ENCODE results near the gene AHRR. TPM values are rescaled to one million over a fixed set of nuclear protein-coding genes. Genes with fewer than 3 reads are reported as not detected.

Gene AHRR
- total and polyA plus RNA-seq, 7 experiments from 2014 or later: 0.56 to 23.5 (median 1.2) TPM; not detected in 1

- intact Hi-C loops (cut with micrococcal nuclease): no loop called here
- no peak for ATAC-seq
- CTCF ChIA-PET: no interaction called here
Measured at GRCh38 chr5:353612-354580, 32.4 kb downstream of the AHRR start.

DNA sequence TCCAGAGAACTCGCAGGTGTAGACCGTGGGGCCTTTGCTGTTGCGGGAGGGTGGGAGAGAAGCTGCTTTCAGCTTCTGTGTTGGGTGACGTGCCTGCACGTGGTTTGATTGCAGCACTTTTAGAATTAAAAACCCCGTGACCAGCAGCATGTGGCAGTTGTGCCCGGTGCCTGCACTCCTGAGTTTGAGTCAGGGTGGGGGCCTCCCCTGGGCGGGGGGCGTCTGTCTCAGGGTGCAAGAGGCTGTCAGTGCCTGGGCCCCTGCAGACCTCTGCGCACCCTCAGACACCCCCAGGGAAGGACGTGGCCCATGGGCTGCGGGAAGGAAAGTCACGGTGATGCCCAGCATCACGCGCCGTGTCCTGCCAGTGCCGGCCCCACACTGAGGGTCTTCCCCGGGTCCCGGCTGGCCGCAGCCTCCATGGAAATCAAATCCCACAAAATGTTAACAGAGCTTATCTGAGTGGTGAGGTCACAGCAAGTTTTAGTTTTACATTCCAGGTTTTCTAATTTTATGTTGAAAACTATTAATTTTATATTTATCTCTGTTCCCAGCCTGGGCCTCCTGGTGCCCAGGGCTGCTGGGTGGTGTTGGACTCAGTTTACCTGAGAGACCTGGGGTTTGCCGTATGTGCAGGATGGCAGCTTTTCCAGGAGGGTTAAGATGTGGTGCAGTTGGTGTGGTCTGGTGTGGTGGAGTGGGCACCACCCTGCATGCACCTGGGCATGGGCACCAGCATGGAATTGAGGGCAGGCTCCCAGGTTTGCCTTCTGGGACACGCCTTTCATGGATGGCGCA is 33.3 kb downstream of the AHRR start:
- ChIA-PET CTCF (no interaction called here), POLR2A (interaction anchor here (0.6 kb wide), 1 partner anchor 16 kb away, joined by 4 read pairs; no protein-coding TSS in a partner anchor)
- H3K9me3 Mint-ChIP-seq: no peaks in the 10 kb centered on the region

More at GRCh38 chr5:353612-354580, 32.4 kb downstream of the AHRR start:
- Mint-ChIP-seq H3K9me3 (no peaks in the 10 kb centered on the region), H3K27me3 (peaks cover 0 to 17% (median 2%) of the 10 kb centered on the region in 5 donors), H3K4me1 (peaks cover 0 to 10% (median 0%) of the 10 kb centered on the region in 7 donors), H3K4me3 (no peak overlapping the region), H3K27ac (peak overlapping the region in 2 of 9 donors; percentile 9 to 20), H3K36me3 (peaks cover 0 to 12% (median 0%) of the 10 kb centered on the region in 5 donors)
- POLR2A ChIA-PET: interaction anchor here (0.6 kb wide), 1 partner anchor 15 kb away, joined by 4 read pairs; no protein-coding TSS in a partner anchor
- no peaks in the 10 kb centered on the region for H3K36me3 ChIP-seq (ENCODE audit: control insufficient read depth in 2 of 3, insufficient read depth in 3 of 3, low read length in 3 of 3)
- H3K4me1 ChIP-seq (ENCODE audit: control insufficient read depth in 2 of 2, insufficient read depth in 2 of 2, low read length in 2 of 2): no peaks in the 10 kb centered on the region
- no peaks in the 10 kb centered on the region for H3K27me3 ChIP-seq (ENCODE audit: control insufficient read depth in 2 of 2, insufficient read depth in 2 of 2, low read length in 2 of 2)
- no peak overlapping the region for H3K4me3 ChIP-seq (ENCODE audit: low read length)
- no peaks in the 10 kb centered on the region for H3K9me3 ChIP-seq (ENCODE audit: control insufficient read depth in 2 of 3, low read length in 3 of 3)
- DNase-seq: no peak
- no peak overlapping the region for H3K27ac ChIP-seq (ENCODE audit: low read depth, low read length)

DNA sequence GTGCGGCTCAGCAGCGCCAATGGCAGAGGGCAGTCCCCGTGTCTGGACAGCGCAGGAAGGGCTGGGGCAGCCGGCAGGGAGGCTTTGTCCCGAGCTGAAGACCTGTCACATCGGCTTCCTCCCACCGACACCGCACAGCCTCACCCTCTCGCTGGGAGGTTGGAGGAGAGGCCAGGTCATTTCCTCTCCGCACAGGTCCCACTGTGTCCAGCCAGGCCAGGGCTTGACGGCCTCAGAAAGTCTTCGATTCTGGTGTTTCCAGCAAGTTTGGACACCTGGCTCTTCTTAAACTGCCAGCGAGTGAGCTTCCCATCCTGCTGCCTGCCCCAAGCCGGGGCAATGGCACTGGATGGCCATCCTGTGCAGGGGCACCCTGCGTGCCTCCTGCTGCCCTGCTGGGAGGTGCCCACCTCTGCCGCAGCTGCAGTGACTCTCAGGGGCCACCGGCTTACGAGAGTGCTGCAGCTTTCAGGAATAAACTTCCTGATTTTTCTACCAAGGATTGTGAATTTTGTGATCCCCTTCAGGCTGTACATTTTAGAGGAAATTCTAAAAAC is 33.9 kb downstream of the AHRR start:
- Mint-ChIP-seq H3K36me3 (peaks cover 0 to 16% (median 0%) of the 10 kb centered on the region in 5 donors), H3K4me3 (no peak overlapping the region), H3K9me3 (no peaks in the 10 kb centered on the region), H3K27ac (no peak overlapping the region), H3K4me1 (peaks cover 0 to 7% (median 0%) of the 10 kb centered on the region in 7 donors), H3K27me3 (peaks cover 0 to 8% (median 0%) of the 10 kb centered on the region in 5 donors)
- Histone ChIP-seq H3K4me1 (ENCODE audit: control insufficient read depth in 2 of 2, insufficient read depth in 2 of 2, low read length in 2 of 2) (no peaks in the 10 kb centered on the region), H3K9me3 (ENCODE audit: control insufficient read depth in 2 of 3, low read length in 3 of 3) (no peaks in the 10 kb centered on the region), H3K27ac (ENCODE audit: low read depth, low read length) (no peak overlapping the region), H3K27me3 (ENCODE audit: control insufficient read depth in 2 of 2, insufficient read depth in 2 of 2, low read length in 2 of 2) (no peaks in the 10 kb centered on the region), H3K4me3 (ENCODE audit: low read length) (no peak overlapping the region), H3K36me3 (ENCODE audit: control insufficient read depth in 2 of 3, insufficient read depth in 3 of 3, low read length in 3 of 3) (no peaks in the 10 kb centered on the region)
- intact Hi-C loops (cut with micrococcal nuclease): no loop called here
- peak in 1 of 9 donors; percentile 13 for DNase-seq
- ATAC-seq: no peak
- ChIA-PET POLR2A (no interaction called here), CTCF (no interaction called here)

More for the DNA sequence above, 33.3 kb downstream of the AHRR start:
- Mint-ChIP-seq H3K36me3 (peaks cover 0 to 14% (median 0%) of the 10 kb centered on the region in 5 donors), H3K4me3 (no peak overlapping the region), H3K27me3 (peaks cover 0 to 13% (median 0%) of the 10 kb centered on the region in 5 donors), H3K27ac (no peak overlapping the region), H3K4me1 (peaks cover 0 to 8% (median 0%) of the 10 kb centered on the region in 7 donors)
- ATAC-seq (no peak), DNase-seq (no peak)
- Histone ChIP-seq H3K4me3 (ENCODE audit: low read length) (no peak overlapping the region), H3K4me1 (ENCODE audit: control insufficient read depth in 2 of 2, insufficient read depth in 2 of 2, low read length in 2 of 2) (no peaks in the 10 kb centered on the region), H3K9me3 (ENCODE audit: control insufficient read depth in 2 of 3, low read length in 3 of 3) (no peaks in the 10 kb centered on the region), H3K27ac (ENCODE audit: low read depth, low read length) (no peak overlapping the region), H3K36me3 (ENCODE audit: control insufficient read depth in 2 of 3, insufficient read depth in 3 of 3, low read length in 3 of 3) (no peaks in the 10 kb centered on the region), H3K27me3 (ENCODE audit: control insufficient read depth in 2 of 2, insufficient read depth in 2 of 2, low read length in 2 of 2) (no peaks in the 10 kb centered on the region)
- intact Hi-C loops (cut with micrococcal nuclease): no loop called here

DNA sequence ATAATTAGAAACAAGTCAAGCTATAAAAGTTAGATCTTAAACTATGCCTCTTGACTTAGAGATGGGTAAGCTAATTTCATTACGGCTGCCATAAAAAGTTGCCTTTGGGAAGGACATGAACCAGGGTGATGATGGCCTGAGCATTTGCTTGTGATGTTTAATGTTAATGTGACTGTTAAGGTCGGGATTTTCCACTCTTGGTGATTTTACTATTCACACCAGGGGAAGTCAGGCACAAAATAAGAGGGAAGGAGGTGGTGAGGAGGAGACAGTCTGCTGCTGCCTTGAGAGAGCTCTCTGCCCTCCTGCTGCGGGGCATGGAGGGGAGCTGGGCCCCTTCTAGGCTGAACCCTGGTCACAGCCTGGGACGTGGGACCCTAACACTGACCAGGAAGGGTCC is 34.4 kb downstream of the AHRR start:
- no peak for ATAC-seq
- CTCF ChIA-PET: no interaction called here

DNA sequence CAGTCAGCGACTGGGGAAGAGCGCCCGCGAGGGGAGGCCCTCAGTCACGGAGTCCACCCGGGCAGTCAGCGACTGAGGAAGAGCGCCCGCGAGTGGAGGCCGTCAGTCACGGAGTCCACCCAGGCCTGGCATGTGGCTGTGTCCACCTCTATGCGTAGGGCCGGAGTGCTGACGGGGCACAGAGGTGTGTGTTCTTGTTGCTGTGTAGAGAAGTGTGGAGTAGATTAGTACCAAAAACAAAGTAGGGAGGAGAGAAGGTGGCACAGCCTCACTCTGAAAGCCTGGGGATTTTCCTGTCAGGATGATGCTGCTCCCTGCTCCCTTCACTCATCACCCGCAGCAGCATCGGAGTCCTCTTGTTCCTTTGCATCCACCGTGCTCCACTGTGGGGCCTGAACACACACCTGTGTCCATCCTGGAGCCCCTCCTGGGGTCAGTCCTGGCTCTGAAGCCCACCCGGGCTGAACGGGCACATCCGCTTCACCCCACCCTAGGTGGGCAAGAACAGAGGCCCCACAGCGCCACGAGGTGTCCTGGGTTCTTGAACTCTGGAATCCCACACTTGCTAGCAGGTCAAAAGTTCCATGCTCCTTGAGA is 37.9 kb downstream of the AHRR start:
- ATAC-seq: no peak
- H3K4me3 ChIP-seq (ENCODE audit: low read length): no peak overlapping the region
- POLR2A ChIA-PET: no interaction called here
- Mint-ChIP-seq H3K4me3 (no peak overlapping the region), H3K36me3 (peaks cover 0 to 36% (median 0%) of the 10 kb centered on the region in 5 donors), H3K9me3 (peaks cover 0 to 6% (median 1%) of the 10 kb centered on the region in 11 donors), H3K4me1 (peaks cover 0 to 5% (median 0%) of the 10 kb centered on the region in 7 donors), H3K27me3 (peaks cover 0 to 8% (median 0%) of the 10 kb centered on the region in 5 donors), H3K27ac (no peak overlapping the region)
- no peak overlapping the region for H3K27ac ChIP-seq (ENCODE audit: low read depth, low read length)
- intact Hi-C loops (cut with micrococcal nuclease): no loop called here
- no peaks in the 10 kb centered on the region for H3K9me3 ChIP-seq (ENCODE audit: control insufficient read depth in 2 of 3, low read length in 3 of 3)
- DNase-seq: peak in 1 of 9 donors; percentile 18
- no peaks in the 10 kb centered on the region for H3K4me1 ChIP-seq (ENCODE audit: control insufficient read depth in 2 of 2, insufficient read depth in 2 of 2, low read length in 2 of 2)
- no peaks in the 10 kb centered on the region for H3K36me3 ChIP-seq (ENCODE audit: control insufficient read depth in 2 of 3, insufficient read depth in 3 of 3, low read length in 3 of 3)
- no peaks in the 10 kb centered on the region for H3K27me3 ChIP-seq (ENCODE audit: control insufficient read depth in 2 of 2, insufficient read depth in 2 of 2, low read length in 2 of 2)
- CTCF ChIA-PET: no interaction called here

More for the DNA sequence above, 34.4 kb downstream of the AHRR start:
- H3K4me1 Mint-ChIP-seq: peaks cover 0 to 9% (median 0%) of the 10 kb centered on the region in 7 donors
- DNase-seq: no peak
- Histone ChIP-seq H3K36me3 (ENCODE audit: control insufficient read depth in 2 of 3, insufficient read depth in 3 of 3, low read length in 3 of 3) (no peaks in the 10 kb centered on the region), H3K27ac (ENCODE audit: low read depth, low read length) (no peak overlapping the region), H3K9me3 (ENCODE audit: control insufficient read depth in 2 of 3, low read length in 3 of 3) (no peaks in the 10 kb centered on the region), H3K27me3 (ENCODE audit: control insufficient read depth in 2 of 2, insufficient read depth in 2 of 2, low read length in 2 of 2) (no peaks in the 10 kb centered on the region), H3K4me3 (ENCODE audit: low read length) (no peak overlapping the region), H3K4me1 (ENCODE audit: control insufficient read depth in 2 of 2, insufficient read depth in 2 of 2, low read length in 2 of 2) (no peaks in the 10 kb centered on the region)
- no peak overlapping the region for H3K4me3 Mint-ChIP-seq
- no peaks in the 10 kb centered on the region for H3K9me3 Mint-ChIP-seq
- peak overlapping the region in 1 of 9 donors; percentile 34 for H3K27ac Mint-ChIP-seq
- POLR2A ChIA-PET: no interaction called here
- peaks cover 0 to 16% (median 0%) of the 10 kb centered on the region in 5 donors for H3K36me3 Mint-ChIP-seq
- intact Hi-C loops (cut with micrococcal nuclease): no loop called here
- peaks cover 0 to 6% (median 0%) of the 10 kb centered on the region in 5 donors for H3K27me3 Mint-ChIP-seq
